Lower lobe of right lung (tissue), 2 donors: ENCODE results near the gene ADAT1. TPM values are rescaled to one million over a fixed set of nuclear protein-coding genes. Genes with fewer than 3 reads are reported as not detected.

Experiments
- ATAC-seq, 2 donors: fragments of 200-7000 bp; cut with Tn5 transposase; one replicate each; pipeline ENCODE4 v1.9.1; 2020 to 2022; ENCODE audit warnings: mild to moderate bottlenecking in 2 of 2, moderate library complexity in 2 of 2
- DNase-seq: peaks from one replicate; pipeline ENCODE4 v3.0.0-alpha.2; 2020
- H3K27ac ChIP-seq: fragments of 200-600 bp; one replicate; pipeline ENCODE4 v1.8.0; 2022
- H3K27me3 ChIP-seq: fragments of 200-600 bp; one replicate; pipeline ENCODE4 v1.8.0; 2022; ENCODE audit warnings: low read depth
- H3K36me3 ChIP-seq: fragments of 200-600 bp; one replicate; pipeline ENCODE4 v1.8.0; 2022; ENCODE audit warnings: mild to moderate bottlenecking
- H3K4me1 ChIP-seq: fragments of 200-600 bp; one replicate; pipeline ENCODE4 v1.8.0; 2022
- H3K4me3 ChIP-seq: fragments of 200-600 bp; one replicate; pipeline ENCODE4 v1.8.0; 2022; ENCODE audit warnings: mild to moderate bottlenecking
- H3K9me3 ChIP-seq: fragments of 200-600 bp; one replicate; pipeline ENCODE4 v1.8.0; 2022
- intact Hi-C: fragments of 100-400 bp; cut with DNase I; formaldehyde crosslinking; loops from one replicate; pipeline ENCODE4 v1.11.0; 2022
- total RNA-seq: library from RNA; stranded (reverse); fragmentation: NEBNext Ultra II Directional; extraction: Animal tissue kit (Norgen Biotek cat#: 25700); gene quantifications from one replicate; pipeline ENCODE4 v1.2.1, GENCODE V29; 2021
- TF ChIP-seq, protein P1 (sequence below): fragments of 200-600 bp; IDR thresholded peaks from one replicate; pipeline ENCODE4 v1.8.0; 2022; ENCODE audit warnings: antibody characterized with exemption, mild to moderate bottlenecking
- donor health status: DM: no; HTN: yes; CAD: no; lungs with severe emphysema.

ADAT1 gene
- total RNA-seq, 1 donor from 2014 or later = 50.2 TPM

DNA sequence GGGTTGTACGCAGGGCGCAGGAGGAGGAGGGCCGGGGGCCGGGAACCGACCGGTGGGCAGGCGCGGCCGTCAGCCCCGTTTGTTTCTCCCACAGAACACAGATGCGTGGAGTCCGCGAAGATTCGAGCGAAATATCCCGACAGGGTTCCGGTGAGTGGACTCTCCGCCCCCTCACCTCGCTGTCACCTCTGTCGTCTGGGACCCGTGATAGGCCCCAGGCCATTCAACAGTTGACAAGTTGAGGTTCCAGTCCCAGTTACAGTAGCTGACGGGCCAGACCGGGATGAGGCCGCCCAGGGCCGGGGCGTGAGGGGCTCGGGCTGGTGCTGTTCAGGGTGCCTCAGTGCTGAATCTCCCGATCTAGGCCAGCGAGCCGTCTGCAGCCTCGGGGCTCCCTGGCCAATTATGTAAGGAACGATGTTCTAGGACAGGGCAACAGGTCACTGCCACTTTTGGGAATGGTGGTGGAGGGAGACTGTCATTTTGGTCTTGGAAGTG is 56.3 kb downstream of the ADAT1 start:
- ATAC-seq (peak; percentile 23), DNase-seq (no peak)
- TF ChIP-seq, protein P1, sequence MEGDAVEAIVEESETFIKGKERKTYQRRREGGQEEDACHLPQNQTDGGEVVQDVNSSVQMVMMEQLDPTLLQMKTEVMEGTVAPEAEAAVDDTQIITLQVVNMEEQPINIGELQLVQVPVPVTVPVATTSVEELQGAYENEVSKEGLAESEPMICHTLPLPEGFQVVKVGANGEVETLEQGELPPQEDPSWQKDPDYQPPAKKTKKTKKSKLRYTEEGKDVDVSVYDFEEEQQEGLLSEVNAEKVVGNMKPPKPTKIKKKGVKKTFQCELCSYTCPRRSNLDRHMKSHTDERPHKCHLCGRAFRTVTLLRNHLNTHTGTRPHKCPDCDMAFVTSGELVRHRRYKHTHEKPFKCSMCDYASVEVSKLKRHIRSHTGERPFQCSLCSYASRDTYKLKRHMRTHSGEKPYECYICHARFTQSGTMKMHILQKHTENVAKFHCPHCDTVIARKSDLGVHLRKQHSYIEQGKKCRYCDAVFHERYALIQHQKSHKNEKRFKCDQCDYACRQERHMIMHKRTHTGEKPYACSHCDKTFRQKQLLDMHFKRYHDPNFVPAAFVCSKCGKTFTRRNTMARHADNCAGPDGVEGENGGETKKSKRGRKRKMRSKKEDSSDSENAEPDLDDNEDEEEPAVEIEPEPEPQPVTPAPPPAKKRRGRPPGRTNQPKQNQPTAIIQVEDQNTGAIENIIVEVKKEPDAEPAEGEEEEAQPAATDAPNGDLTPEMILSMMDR = no peak
- Histone ChIP-seq H3K27me3 (no peaks in the 10 kb centered on the region), H3K36me3 (peaks cover 42% of the 10 kb centered on the region), H3K4me3 (peak overlapping the region; percentile 94), H3K9me3 (no peaks in the 10 kb centered on the region), H3K4me1 (peaks cover 55% of the 10 kb centered on the region), H3K27ac (peak overlapping the region; percentile 83)
- intact Hi-C loops = no loop called here

DNA sequence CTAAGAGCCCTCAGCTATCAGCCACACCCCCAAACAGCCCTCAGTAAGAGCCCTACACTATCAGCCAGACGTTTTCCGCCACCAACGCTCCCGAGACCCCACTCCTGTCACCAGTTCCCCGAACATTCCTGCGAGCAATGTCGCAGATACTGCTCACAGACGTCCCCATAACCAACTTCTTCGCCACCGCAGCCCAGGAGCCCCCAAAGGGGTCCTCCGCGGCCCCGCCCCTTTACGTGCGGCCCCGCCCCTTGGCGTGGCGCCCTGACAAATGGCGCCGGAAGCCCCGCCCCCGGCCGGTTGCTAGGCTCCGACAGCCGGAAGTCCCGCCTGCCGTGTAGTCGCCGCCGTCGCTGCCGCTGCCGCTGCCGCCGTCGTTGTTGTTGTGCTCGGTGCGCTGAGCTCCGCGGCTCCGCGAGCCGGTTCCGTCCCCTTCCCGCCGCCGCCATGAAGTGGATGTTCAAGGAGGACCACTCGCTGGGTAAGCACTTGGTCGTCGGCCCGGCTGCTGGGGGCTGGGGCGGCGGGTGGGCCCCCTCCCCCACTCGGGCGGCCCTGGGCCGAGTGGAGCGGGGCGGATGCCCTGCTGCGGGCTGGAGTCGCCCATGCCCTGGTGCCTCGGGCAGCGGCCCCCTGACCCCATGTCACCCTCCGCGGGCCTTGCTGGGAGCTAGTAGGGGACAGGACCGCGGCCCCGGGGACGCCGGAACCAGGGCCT is 56.9 kb downstream of the ADAT1 start, which contains the start of gene GABARAPL2:
Gene GABARAPL2 (plus strand): TSS at position 340 of the 718 bp plus-strand sequence. CDS start 108 bp downstream, at position 448.
- Histone ChIP-seq H3K36me3 (peaks cover 37% of the 10 kb centered on the region), H3K27ac (peak within 1 kb of the TSS; percentile 83), H3K27me3 (no peaks in the 10 kb centered on the region), H3K4me3 (peak within 1 kb of the TSS; percentile 94), H3K4me1 (peaks cover 50% of the 10 kb centered on the region), H3K9me3 (no peaks in the 10 kb centered on the region)
- intact Hi-C loops = no loop called here
- ATAC-seq (peak; percentile 95 to 96), DNase-seq (peak; percentile 91)
- TF ChIP-seq, protein P1 = no peak

DNA sequence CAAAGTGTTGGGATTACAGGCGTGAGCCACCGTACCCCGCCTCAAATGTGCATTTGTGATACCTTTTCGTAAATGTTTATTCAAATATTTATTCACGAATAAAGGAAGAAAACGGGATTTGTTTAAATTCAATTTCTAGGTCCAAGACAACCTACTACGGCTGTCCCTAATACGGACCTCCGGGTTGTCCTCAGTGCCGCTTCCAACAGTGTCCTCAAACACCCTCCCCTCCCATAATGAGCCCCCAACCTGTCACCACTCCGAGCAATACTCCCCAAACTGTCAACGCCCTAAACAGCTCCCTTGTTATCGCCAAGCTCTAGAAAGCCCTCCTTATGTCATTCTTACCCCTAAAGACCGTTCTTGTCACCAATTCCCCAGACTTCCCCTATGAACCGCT is 57.4 kb downstream of the ADAT1 start:
- ATAC-seq (peak in 1 of 2 donors; percentile 23), DNase-seq (no peak)
- Histone ChIP-seq H3K4me3 (peak overlapping the region; percentile 94), H3K36me3 (peaks cover 31% of the 10 kb centered on the region), H3K9me3 (no peaks in the 10 kb centered on the region), H3K4me1 (peaks cover 44% of the 10 kb centered on the region), H3K27me3 (no peaks in the 10 kb centered on the region), H3K27ac (peak overlapping the region; percentile 83)
- intact Hi-C loops = no loop called here
- TF ChIP-seq, protein P1 = no peak

DNA sequence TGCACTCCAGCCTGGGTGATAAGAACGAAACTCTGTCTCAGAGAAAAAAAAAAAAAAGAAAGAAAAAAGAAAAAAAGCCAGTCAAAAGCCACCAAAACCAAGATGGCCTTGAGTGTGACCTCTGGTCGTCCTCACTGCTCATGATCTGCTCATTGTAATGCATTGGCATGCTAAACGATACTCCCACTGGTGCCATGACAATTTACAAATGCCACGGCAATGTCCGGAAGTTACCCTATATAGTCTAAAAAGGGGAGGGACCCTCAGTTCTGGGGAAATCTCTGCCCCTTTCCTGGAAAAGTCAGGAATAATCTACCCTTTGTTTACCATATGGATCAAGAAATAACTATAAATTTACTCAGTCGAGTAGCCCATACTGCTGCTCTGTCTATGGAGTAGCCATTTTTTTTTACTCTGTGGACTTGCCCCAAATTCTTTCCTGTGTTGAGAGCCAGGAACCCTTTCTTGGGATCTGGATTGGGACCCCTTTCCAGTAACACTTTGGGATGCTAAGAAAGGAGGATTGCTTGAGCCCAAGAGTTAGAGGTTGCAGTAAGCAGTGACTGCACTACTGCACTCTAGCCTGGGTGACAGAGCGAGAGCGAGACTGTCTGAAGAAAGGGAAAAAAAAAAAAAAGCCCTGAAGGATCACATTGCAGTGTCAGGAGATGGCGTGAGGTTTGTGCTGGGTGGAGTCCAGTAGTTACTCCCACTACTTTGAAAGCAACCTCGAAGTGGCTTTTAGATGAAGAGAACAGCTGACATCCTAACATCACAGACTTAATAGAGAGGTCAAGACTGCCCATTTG is 63.3 kb downstream of the ADAT1 start:
- Histone ChIP-seq H3K27me3 (no peaks in the 10 kb centered on the region), H3K36me3 (no peaks in the 10 kb centered on the region), H3K4me1 (peaks cover 16% of the 10 kb centered on the region), H3K4me3 (no peak overlapping the region), H3K9me3 (no peaks in the 10 kb centered on the region), H3K27ac (no peak overlapping the region)
- ATAC-seq = no peak
- intact Hi-C loops = no loop called here
- TF ChIP-seq, protein P1 = no peak
- DNase-seq = no peak

DNA sequence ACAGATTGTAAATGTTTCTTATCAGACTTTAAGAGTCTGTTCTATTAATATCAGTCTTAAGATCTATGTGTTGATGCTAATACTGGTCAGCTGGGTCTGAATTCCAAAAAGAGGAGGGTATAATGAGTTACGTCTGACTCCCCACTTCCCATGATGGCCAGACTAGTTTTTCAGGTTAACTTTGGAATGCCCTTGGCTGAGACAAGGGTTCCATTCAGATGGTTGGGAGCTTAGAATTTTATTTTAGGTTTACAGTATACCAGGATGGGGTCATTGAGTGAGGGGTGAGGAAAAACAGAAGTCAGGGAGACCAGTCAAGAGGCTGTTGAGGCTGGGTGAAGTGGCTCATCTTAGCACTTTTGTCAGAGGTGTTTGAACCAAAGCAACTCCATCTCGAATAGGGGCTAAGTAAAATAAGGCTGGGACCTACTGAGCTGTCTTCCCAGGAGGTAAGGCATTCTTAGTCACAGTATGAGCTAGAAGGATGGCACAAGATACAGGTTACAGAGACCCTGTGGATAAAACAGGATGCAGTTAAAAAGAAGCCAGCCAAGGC is 64.2 kb downstream of the ADAT1 start:
- intact Hi-C loops = no loop called here
- no peak for DNase-seq

More for the DNA sequence above, 64.2 kb downstream of the ADAT1 start:
- H3K4me1 ChIP-seq = peaks cover 17% of the 10 kb centered on the region
- no peak overlapping the region for H3K27ac ChIP-seq
- no peak overlapping the region for H3K4me3 ChIP-seq
- H3K27me3 ChIP-seq = no peaks in the 10 kb centered on the region
- H3K9me3 ChIP-seq = no peaks in the 10 kb centered on the region
- no peak for ATAC-seq
- no peaks in the 10 kb centered on the region for H3K36me3 ChIP-seq
- TF ChIP-seq, protein P1 = no peak
